Mesothelial cell of epicardium (in vitro differentiated cells): ENCODE data around the gene SLAMF6. TPM values are rescaled to one million over a fixed set of nuclear protein-coding genes. Genes with fewer than 3 reads are reported as not detected.
"Not testable (repeated sequence)": the region's sequence is repeated elsewhere in the genome, so short reads cannot be mapped to it uniquely, and the experiment has no call there.

Experiments used
- DNase-seq, 2 experiments: peaks; one replicate each; pipeline ENCODE4 v3.0.0; 2021; ENCODE audit warnings: low spot score in 2 of 2; ENCODE audit not compliant: unreplicated experiment in 2 of 2
- H3K27ac Mint-ChIP-seq: 2 replicates; pipeline ENCODE4 v1.8.0; 2021; ENCODE audit warnings: mixed read lengths
- H3K27me3 Mint-ChIP-seq: 2 replicates; pipeline ENCODE4 v1.8.0; 2021; ENCODE audit warnings: low read depth, mixed read lengths
- H3K36me3 Mint-ChIP-seq: 2 replicates; pipeline ENCODE4 v1.8.0; 2021; ENCODE audit warnings: mixed read lengths
- H3K4me1 Mint-ChIP-seq: 2 replicates; pipeline ENCODE4 v1.8.0; 2021; ENCODE audit warnings: mixed read lengths
- H3K4me3 Mint-ChIP-seq: 2 replicates; pipeline ENCODE4 v1.8.0; 2021; ENCODE audit warnings: mild to moderate bottlenecking, moderate library complexity, mixed read lengths
- H3K9me3 Mint-ChIP-seq: 2 replicates; pipeline ENCODE4 v1.8.0; 2021; ENCODE audit warnings: mixed read lengths
- CTCF ChIP-seq: fragments of 200-600 bp; sonication (generic); IDR thresholded peaks from one replicate; pipeline ENCODE4 v1.5.0; 2021; ENCODE audit warnings: antibody characterized with exemption; ENCODE audit not compliant: unreplicated experiment
- total RNA-seq: library from RNA; stranded (reverse); gene quantifications from 3 replicates; pipeline ENCODE4 v1.2.1, GENCODE V29; 2021

The SLAMF6 gene
- total RNA-seq, 1 donor from 2014 or later: not detected

- no peak overlapping the region for H3K4me3 Mint-ChIP-seq
- no peak for DNase-seq
- H3K4me1 Mint-ChIP-seq: no peaks in the 10 kb centered on the region
- H3K9me3 Mint-ChIP-seq: peaks cover 38% of the 10 kb centered on the region
- H3K36me3 Mint-ChIP-seq: no peaks in the 10 kb centered on the region
- no peak for TF ChIP-seq CTCF
- H3K27me3 Mint-ChIP-seq: peaks cover 4% of the 10 kb centered on the region
- no peak overlapping the region for H3K27ac Mint-ChIP-seq
Observed at GRCh38 chr1:160504651-160505050, 18.4 kb downstream of the SLAMF6 start.

DNA sequence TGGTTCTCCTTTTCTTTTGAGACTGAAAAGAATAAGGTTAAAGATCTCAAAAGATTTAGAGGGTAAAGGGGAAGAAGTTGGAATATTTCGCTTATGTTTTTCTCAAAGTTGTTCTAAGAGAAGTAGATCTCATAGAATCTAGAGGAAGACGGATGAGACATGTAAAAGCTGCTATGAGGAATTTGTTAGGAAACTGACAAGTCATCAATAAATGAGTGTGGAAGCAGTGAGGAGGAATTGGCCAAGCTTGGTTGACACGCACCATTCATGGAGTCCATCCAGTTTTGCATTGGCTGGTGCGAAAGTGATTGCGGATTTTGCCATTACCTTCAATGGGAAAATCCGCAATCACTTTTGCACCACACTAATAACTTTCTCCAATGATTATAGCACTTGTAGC, 20.0 kb downstream of the SLAMF6 start:
- TF ChIP-seq CTCF: no peak
- no peaks in the 10 kb centered on the region for H3K4me1 Mint-ChIP-seq
- H3K4me3 Mint-ChIP-seq: no peak overlapping the region
- no peak for DNase-seq
- no peak overlapping the region for H3K27ac Mint-ChIP-seq
- H3K9me3 Mint-ChIP-seq: peaks cover 41% of the 10 kb centered on the region
- peaks cover 4% of the 10 kb centered on the region for H3K27me3 Mint-ChIP-seq
- no peaks in the 10 kb centered on the region for H3K36me3 Mint-ChIP-seq

GRCh38 chr1:160500321-160500990, 22.6 kb downstream of the SLAMF6 start:
- Mint-ChIP-seq H3K4me3 (no peak overlapping the region), H3K4me1 (no peaks in the 10 kb centered on the region), H3K27me3 (peaks cover 6% of the 10 kb centered on the region), H3K9me3 (peaks cover 19% of the 10 kb centered on the region), H3K27ac (no peak overlapping the region), H3K36me3 (no peaks in the 10 kb centered on the region)
- TF ChIP-seq CTCF: no peak
- DNase-seq: no peak

GRCh38 chr1:160499631-160500030, 23.4 kb downstream of the SLAMF6 start:
- H3K9me3 Mint-ChIP-seq: peaks cover 16% of the 10 kb centered on the region
- no peaks in the 10 kb centered on the region for H3K4me1 Mint-ChIP-seq
- H3K27me3 Mint-ChIP-seq: peaks cover 6% of the 10 kb centered on the region
- no peak for DNase-seq
- H3K27ac Mint-ChIP-seq: no peak overlapping the region
- no peak overlapping the region for H3K4me3 Mint-ChIP-seq
- no peak for TF ChIP-seq CTCF
- no peaks in the 10 kb centered on the region for H3K36me3 Mint-ChIP-seq

DNA sequence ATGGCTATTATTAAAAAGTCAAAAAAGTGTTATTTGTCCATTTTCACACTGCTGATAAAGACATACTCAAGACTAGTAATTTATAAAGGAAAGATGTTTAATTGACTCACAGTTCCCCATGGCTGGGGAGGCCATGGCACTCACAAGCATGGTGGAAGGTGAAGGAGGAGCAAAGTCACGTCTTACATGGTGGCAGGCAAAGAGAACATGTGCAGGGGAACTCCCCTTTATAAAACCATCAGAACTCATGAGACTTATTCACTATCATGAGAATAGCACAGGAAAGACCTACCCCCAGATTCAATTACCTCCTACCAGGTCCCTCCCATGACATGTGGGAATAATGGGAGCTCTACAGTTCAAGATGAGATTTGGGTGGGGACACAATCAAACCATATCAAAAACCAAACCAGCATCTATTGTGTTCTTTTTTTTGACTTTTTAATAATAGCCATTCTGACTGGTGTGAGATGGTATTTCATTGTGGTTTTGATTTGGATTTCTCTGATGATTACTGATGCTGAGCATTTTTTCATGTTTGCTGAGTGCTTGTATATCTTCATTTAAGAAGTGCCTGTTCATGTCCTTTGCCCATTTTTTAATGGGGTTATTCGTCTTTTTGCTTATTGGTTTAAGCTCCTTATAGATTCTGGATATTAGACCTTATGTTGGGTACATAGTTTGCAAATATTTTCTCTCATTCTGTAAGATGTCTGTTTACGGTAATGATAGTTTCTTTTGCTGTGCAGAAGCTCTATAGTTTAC, 24.6 kb downstream of the SLAMF6 start:
- DNase-seq, H3K4me1 Mint-ChIP-seq, H3K27me3 Mint-ChIP-seq, H3K27ac Mint-ChIP-seq, H3K4me3 Mint-ChIP-seq, H3K36me3 Mint-ChIP-seq: not testable (repeated sequence)
- peaks cover 16% of the 10 kb centered on the region for H3K9me3 Mint-ChIP-seq

- H3K9me3 Mint-ChIP-seq: peaks cover 16% of the 10 kb centered on the region
- no peak for DNase-seq
- peaks cover 3% of the 10 kb centered on the region for H3K27me3 Mint-ChIP-seq
- no peak for TF ChIP-seq CTCF
- no peaks in the 10 kb centered on the region for H3K36me3 Mint-ChIP-seq
- H3K4me3 Mint-ChIP-seq: no peak overlapping the region
- no peak overlapping the region for H3K27ac Mint-ChIP-seq
- H3K4me1 Mint-ChIP-seq: no peaks in the 10 kb centered on the region
Observed at GRCh38 chr1:160496334-160496733, 26.7 kb downstream of the SLAMF6 start.
